Measurements from ENCODE around the gene ANO4.
"Not testable (repeated sequence)": the region's sequence is repeated elsewhere in the genome, so short reads cannot be mapped to it uniquely, and the experiment has no call there.

The ANO4 gene

DNA sequence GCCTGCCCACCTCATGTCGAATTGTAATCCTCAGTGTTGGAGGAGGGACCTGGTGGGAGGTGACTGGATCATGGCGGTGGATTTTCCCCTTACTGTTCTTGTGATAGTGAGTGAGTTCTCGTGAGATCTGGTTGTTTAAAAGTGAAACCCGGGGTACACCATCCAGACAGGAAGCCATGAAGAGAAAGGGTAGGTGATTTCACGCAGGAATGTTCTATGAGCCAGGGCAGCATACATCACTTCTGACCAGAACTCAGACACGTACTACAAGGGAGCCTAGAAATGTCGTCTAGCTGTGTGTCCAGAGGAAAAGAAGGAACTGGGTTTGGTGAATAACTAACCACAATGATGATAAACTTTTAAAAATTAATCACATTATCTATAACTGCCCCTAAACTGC lies 80.6 kb downstream of the ANO4 start:
- DNase-seq (ENCODE audit: low read depth): no peak

DNA sequence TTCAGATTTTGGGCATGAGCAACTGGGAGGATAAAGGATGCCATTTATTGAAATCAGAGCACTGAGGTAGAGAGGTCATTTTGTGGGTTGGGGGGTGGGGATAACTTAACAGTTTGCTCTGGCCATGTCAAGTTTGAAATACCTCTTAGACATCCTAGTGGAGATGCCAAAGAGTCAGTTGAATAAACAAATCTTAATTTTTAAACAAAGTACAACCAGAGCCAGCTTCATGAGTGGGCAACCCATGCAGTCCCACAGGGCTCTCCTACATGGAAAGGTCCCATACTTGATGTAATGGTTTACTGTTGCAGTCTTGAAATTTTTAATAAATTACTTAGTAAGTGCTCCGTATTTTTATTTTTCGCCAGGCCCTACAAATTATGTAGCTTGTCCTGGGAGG lies 81.2 kb downstream of the ANO4 start:
- no peak for DNase-seq (ENCODE audit: low read depth)

- DNase-seq (ENCODE audit: low read depth): no peak
These were observed 83.2 kb downstream of the ANO4 start for GRCh38 chr12:100877776-100878175.

- no peak for DNase-seq (ENCODE audit: low read depth)
These were observed 100.6 kb downstream of the ANO4 start for GRCh38 chr12:100895192-100895591.

GRCh38 chr12:100896192-100896591 lies 101.6 kb downstream of the ANO4 start:
- no peak for DNase-seq (ENCODE audit: low read depth)

DNA sequence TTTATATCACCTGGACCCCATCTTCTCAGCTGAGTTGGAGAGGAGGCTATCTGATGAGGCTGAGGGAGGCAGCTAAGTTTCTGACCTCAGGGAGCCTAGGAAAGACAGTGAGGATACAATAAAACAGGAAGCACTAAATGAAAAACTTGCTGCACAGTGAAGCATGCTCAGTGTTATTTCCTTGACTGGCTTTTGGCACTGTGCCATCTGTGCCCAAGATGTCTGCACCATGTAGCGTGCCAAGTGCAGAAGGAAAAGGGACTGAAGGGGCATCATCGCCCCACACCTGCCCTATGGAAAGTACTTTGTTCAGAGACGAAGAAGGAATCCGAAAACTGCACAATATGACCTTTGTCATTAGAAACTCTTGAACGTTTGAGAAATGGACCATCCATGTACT lies 102.7 kb downstream of the ANO4 start:
- no peak for DNase-seq (ENCODE audit: low read depth)

- DNase-seq (ENCODE audit: low read depth): no peak
These were observed 104.7 kb downstream of the ANO4 start for GRCh38 chr12:100899301-100899700.

- no peak for DNase-seq (ENCODE audit: low read depth)
These were observed 106.2 kb downstream of the ANO4 start for GRCh38 chr12:100900808-100901207.

DNA sequence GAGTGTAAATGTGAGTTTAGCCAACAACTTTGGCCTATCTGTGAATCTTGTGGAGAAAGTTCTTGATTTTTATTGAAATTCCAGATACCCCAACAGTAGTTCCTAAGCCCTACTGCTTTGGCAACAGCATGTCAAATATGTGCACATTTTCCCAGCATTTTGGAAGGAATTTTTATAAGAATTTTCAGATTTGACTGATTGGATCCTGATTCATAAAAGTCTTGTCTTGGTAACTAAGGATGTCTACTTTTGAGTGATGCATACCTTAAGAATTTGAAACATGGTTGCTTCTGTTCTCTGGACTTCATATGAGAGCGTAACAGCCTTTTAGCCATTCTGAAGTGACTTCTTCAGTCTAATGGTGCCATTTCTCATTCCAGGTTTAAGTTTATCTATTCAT lies 106.7 kb downstream of the ANO4 start:
- no peak for DNase-seq (ENCODE audit: low read depth)

DNA sequence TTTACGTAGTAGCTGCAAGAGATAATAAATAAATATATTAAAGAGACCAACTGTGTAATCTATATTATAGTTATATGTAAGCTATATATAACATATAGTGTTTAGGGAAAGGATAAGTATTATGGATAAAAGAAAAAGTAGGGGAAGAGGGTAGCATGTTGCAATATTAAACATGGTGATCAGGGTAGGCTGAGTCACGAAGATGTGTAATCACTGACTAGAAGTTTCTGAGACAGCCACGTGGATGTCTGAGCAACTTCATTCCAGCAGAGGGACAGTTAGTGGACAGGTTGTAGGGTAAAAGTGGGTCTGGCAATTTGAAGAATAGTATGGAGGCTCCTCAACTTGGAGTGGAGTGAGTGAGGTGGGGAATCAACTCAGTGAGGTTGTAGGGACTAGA lies 109.7 kb downstream of the ANO4 start:
- DNase-seq (ENCODE audit: low read depth): no peak

DNA sequence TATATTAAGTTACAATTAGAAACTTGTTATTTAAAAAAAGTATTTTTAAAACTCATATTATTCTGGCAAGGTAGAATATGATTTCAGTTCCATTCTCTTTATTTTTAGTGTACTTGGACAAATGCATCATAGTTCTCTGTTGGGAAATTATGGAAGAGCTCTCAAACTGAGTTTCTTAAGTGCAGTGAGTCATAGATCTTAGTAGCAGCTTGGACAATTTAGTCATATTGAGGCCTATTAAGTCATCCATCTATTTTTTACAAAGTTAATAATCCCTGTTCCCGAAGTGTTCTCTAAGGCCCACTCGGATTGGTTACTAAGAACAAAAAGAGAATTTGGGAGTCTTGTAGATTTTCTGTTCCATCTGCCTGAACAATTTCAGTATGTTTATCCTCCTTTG lies 113.9 kb downstream of the ANO4 start:
- no peak for DNase-seq (ENCODE audit: low read depth)

DNA sequence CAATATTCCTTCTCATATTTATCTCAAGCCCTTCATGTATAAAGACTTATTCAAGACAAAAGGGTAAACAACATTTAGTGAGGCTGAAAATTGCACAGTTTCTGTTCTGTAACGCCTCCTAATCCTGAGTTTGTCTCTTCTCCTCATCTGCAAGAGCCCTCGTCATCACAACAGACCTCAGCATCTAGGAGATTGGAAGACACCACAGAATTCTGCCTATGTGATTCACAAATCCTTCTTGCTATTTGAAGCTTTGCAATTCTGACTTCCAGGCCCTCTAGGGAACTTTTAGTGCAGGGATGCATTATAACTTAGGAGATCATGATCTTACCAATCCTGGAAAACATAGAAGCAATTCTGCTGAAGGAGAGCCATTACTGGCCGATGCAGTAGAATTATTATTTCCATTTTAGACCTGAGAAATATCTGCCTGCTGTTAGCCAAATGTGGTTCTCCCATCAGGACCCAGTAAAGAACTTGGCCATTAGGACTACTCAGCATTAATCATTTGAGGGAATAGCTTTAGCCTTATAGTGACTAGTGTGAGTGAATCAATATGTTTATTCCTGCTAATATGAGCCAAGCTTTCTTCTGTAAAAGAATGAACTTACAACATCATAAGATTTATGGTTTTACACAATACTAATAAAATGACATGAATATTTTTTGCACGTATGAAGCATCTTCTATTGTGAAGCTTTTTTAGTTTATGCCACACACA lies 119.5 kb downstream of the ANO4 start:
- DNase-seq (ENCODE audit: low read depth): no peak

GRCh38 chr12:100919116-100919515 lies 124.5 kb downstream of the ANO4 start:
- DNase-seq (ENCODE audit: low read depth): no peak

DNA sequence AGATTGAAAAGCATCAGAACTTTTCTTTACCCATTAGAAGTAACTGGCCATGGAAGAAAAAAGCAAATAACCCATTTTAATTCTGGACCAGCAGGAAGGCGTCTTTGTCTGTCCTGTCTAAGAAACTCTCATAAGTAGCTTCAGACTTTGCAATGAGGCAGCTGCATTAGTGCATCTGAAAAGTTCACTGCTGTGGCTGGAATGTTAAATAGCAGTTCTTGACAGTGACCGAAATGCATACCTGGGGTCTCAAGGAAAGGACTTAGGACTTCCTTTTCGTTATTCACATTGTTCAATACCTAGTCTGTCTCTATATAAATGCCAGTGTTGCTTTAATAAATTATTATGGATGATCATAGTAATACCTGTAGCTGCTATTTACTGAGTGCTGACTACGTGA lies 125.9 kb downstream of the ANO4 start:
- DNase-seq (ENCODE audit: low read depth): no peak

GRCh38 chr12:100926669-100927248 lies 132.2 kb downstream of the ANO4 start:
- DNase-seq (ENCODE audit: low read depth): no peak

GRCh38 chr12:100927826-100928225 lies 133.2 kb downstream of the ANO4 start:
- DNase-seq (ENCODE audit: low read depth): no peak

- no peak for DNase-seq (ENCODE audit: low read depth)
These were observed 138.0 kb downstream of the ANO4 start for GRCh38 chr12:100932571-100932970.

GRCh38 chr12:100933531-100933930 lies 139.0 kb downstream of the ANO4 start:
- not testable (repeated sequence) for DNase-seq (ENCODE audit: low read depth)

GRCh38 chr12:100935929-100936328 lies 141.4 kb downstream of the ANO4 start:
- no peak for DNase-seq (ENCODE audit: low read depth)

DNA sequence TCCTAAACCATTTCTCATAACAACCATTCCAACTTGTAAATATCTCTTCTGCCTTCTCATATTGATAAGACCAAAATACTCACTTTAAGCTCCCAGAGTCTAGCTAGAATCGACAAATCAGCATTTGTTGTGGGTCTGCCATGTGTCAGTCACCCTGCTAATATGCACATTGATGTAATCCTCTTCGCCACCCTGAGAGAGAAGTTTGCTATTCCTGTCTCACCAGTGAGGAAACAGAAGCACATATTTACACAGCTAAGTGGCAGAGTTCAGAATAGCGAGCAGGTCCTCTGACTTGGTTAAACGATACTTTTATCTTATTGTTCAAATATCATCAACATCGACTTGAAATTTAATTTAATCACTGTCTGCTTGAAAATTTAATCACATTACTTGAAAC lies 142.1 kb downstream of the ANO4 start:
- no peak for DNase-seq (ENCODE audit: low read depth)

GRCh38 chr12:100940503-100940902 lies 145.9 kb downstream of the ANO4 start:
- no peak for DNase-seq (ENCODE audit: low read depth)

GRCh38 chr12:100942984-100943749 lies 148.6 kb downstream of the ANO4 start:
- no peak for DNase-seq (ENCODE audit: low read depth)

- no peak for DNase-seq (ENCODE audit: low read depth)
These were observed 157.2 kb downstream of the ANO4 start for GRCh38 chr12:100951756-100952155.
